ENCODE data around the gene IFNAR2.

IFNAR2 gene

DNA sequence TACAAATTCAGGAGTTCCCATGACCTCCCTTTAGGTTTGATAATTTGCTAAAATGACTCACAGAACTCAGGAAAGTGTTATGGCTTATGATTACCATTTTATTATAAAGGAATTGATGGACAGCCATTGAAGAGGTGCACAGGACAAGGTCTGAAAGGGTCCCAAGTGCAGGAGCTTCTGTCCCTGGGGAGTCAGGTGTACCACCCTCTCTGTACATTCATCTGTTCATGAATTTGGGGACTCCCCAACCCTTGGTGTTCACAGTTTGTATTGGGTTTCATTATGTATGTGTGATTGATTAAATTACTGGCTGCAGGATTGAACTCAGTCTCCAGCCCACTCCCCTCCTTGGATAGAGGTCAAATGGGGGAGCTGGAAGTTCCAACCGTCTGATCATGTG, 25.7 kb downstream of the IFNAR2 start:
- H3K27ac ChIP-seq (ENCODE audit: low read length) = no peak overlapping the region
- no peak for DNase-seq
- no peak for TF ChIP-seq CTCF (IDR thresholded peaks at IDR 0.05; ENCODE audit: borderline replicate concordance, extremely low read depth, low read length, poor library complexity, severe bottlenecking)
- no peaks in the 10 kb centered on the region for H4K20me1 ChIP-seq (ENCODE audit: insufficient read depth, low read length)
- peaks cover 14% of the 10 kb centered on the region for H3K4me1 ChIP-seq (ENCODE audit: insufficient read depth, low read length)
- no peaks in the 10 kb centered on the region for H3K9me3 ChIP-seq (ENCODE audit: insufficient read depth, low read length, severe bottlenecking)
- H2AFZ ChIP-seq (ENCODE audit: low read depth, low read length) = no peak overlapping the region
- H3K4me2 ChIP-seq (ENCODE audit: insufficient read depth, low read length) = no peak overlapping the region
- no peak for ATAC-seq (ENCODE audit: insufficient read depth, low read depth)
- H3K79me2 ChIP-seq (ENCODE audit: insufficient read depth, low read length) = peaks cover 8% of the 10 kb centered on the region; the same call in 1 of the 2 replicates
- H3K27me3 ChIP-seq (ENCODE audit: insufficient read depth, low read length, poor library complexity) = no peaks in the 10 kb centered on the region
- H3K9ac ChIP-seq (ENCODE audit: low read depth, low read length) = no peak overlapping the region
- H3K36me3 ChIP-seq (ENCODE audit: insufficient read depth, low read length) = peaks cover 97% of the 10 kb centered on the region
- H3K4me3 ChIP-seq (ENCODE audit: low read depth in 1 of 2, low read length in 2 of 2) = no peak overlapping the region

- H3K4me1 ChIP-seq (ENCODE audit: insufficient read depth, low read length) = peaks cover 20% of the 10 kb centered on the region
- DNase-seq (no peak), ATAC-seq (ENCODE audit: insufficient read depth, low read depth) (no peak)
- H4K20me1 ChIP-seq (ENCODE audit: insufficient read depth, low read length) = no peaks in the 10 kb centered on the region
- 0 out of 2 replicates have a peak overlapping the region, but pooled peaks have one; percentile 6 for H3K27ac ChIP-seq (ENCODE audit: low read length)
- TF ChIP-seq CTCF (IDR thresholded peaks at IDR 0.05; ENCODE audit: borderline replicate concordance, extremely low read depth, low read length, poor library complexity, severe bottlenecking) (no peak), EZH2 (IDR thresholded peaks at IDR 0.05; ENCODE audit: borderline replicate concordance, low read depth, low read length, severe bottlenecking) (no peak)
- no peak overlapping the region for H3K4me3 ChIP-seq (ENCODE audit: low read depth in 1 of 2, low read length in 2 of 2)
- peaks cover 8% of the 10 kb centered on the region; the same call in 1 of the 2 replicates for H3K79me2 ChIP-seq (ENCODE audit: insufficient read depth, low read length)
- peaks cover 91% of the 10 kb centered on the region for H3K36me3 ChIP-seq (ENCODE audit: insufficient read depth, low read length)
- no peak overlapping the region for H3K9ac ChIP-seq (ENCODE audit: low read depth, low read length)
- H3K9me3 ChIP-seq (ENCODE audit: insufficient read depth, low read length, severe bottlenecking) = no peaks in the 10 kb centered on the region
- no peaks in the 10 kb centered on the region for H3K27me3 ChIP-seq (ENCODE audit: insufficient read depth, low read length, poor library complexity)
- H2AFZ ChIP-seq (ENCODE audit: low read depth, low read length) = no peak overlapping the region
- H3K4me2 ChIP-seq (ENCODE audit: insufficient read depth, low read length) = no peak overlapping the region
Observed at GRCh38 chr21:33256019-33256418, 26.3 kb downstream of the IFNAR2 start.

DNA sequence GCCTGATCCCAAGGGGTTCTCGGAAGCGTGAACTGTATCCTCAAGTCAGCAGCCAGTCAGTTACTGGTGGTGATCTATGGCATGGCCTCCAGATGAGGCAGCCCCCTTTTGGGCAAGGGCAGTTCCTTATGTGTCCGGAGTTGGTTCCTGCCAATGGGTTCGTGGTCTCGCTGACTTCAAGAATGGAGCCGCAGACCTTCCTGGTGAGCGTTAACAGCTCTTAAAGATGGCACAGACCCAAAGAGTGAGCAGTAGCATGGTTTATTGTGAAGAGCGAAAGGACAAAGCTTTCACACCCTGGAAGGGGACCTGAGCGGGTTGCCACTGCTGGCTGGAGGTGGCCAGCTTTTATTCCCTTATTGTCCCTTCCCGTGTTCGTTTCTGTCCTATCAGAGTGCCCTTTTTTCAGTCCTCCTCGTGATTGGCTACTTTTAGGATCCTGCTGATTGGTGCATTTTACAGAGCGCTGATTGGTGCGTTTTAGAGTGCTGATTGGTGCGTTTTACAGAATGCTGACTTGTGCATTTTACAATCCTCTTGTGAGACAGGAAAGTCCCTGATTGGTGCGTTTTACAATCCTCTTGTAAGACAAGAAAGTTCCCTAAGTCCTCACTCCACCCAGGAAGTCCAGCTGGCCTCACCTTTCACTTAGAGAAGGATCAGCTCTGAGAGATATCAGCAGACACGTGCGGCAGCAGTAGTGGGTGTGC, 27.5 kb downstream of the IFNAR2 start:
- Histone ChIP-seq H3K79me2 (ENCODE audit: insufficient read depth, low read length) (peaks cover 11% of the 10 kb centered on the region), H3K9ac (ENCODE audit: low read depth, low read length) (no peak overlapping the region), H3K4me3 (ENCODE audit: low read depth in 1 of 2, low read length in 2 of 2) (no peak overlapping the region), H2AFZ (ENCODE audit: low read depth, low read length) (no peak overlapping the region), H3K4me1 (ENCODE audit: insufficient read depth, low read length) (peaks cover 31% of the 10 kb centered on the region), H3K27me3 (ENCODE audit: insufficient read depth, low read length, poor library complexity) (no peaks in the 10 kb centered on the region), H4K20me1 (ENCODE audit: insufficient read depth, low read length) (peaks cover 2% of the 10 kb centered on the region; the same call in 1 of the 2 replicates), H3K9me3 (ENCODE audit: insufficient read depth, low read length, severe bottlenecking) (no peaks in the 10 kb centered on the region), H3K4me2 (ENCODE audit: insufficient read depth, low read length) (no peak overlapping the region), H3K36me3 (ENCODE audit: insufficient read depth, low read length) (peaks cover 79% of the 10 kb centered on the region), H3K27ac (ENCODE audit: low read length) (peak overlapping the region; percentile 41)
- no peak for DNase-seq
- no peak for ATAC-seq (ENCODE audit: insufficient read depth, low read depth)
- TF ChIP-seq CTCF (IDR thresholded peaks at IDR 0.05; ENCODE audit: borderline replicate concordance, extremely low read depth, low read length, poor library complexity, severe bottlenecking) (no peak), EZH2 (IDR thresholded peaks at IDR 0.05; ENCODE audit: borderline replicate concordance, low read depth, low read length, severe bottlenecking) (no peak)

All from DND-41 (cell line).